IPS DF 6.9 (cell line): ENCODE results near the gene SHPK.
A peak's percentile ranks its signal among the peaks of the same experiment; 100 is the strongest.

Source experiments
- DNase-seq: peaks from one replicate; pipeline ENCODE4 v3.0.0-alpha.2; 2013; ENCODE audit warnings: low read depth, low spot score
- H3K27ac ChIP-seq: one replicate; pipeline ENCODE4 v1.5.1; 2013; ENCODE audit warnings: low read length, control low read depth
- H3K27me3 ChIP-seq: 2 replicates; pipeline ENCODE4 v1.6.1; 2013; ENCODE audit warnings: mild to moderate bottlenecking, low read length; ENCODE audit not compliant: control insufficient read depth, insufficient read depth
- H3K36me3 ChIP-seq: 2 replicates; pipeline ENCODE4 v1.6.1; 2013; ENCODE audit warnings: low read length; ENCODE audit not compliant: control insufficient read depth, insufficient read depth
- H3K4me1 ChIP-seq: 2 replicates; pipeline ENCODE4 v1.6.1; 2013; ENCODE audit warnings: low read length; ENCODE audit not compliant: control insufficient read depth, insufficient read depth
- H3K4me3 ChIP-seq: 2 replicates; pipeline ENCODE4 v1.5.1; 2013; ENCODE audit warnings: mild to moderate bottlenecking, low read length
- H3K9me3 ChIP-seq: 2 replicates; pipeline ENCODE4 v1.6.1; 2013; ENCODE audit warnings: low read length, inconsistent platforms; ENCODE audit not compliant: control insufficient read depth, insufficient read depth
- WGBS: extraction: QIAGEN DNeasy Blood & Tissue Kit; methylation state at CpG from one replicate; pipeline ENCODE4 v1.1.7; 2013; ENCODE audit warnings: mixed read lengths, missing lambda C conversion rate; ENCODE audit not compliant: insufficient read length, insufficient coverage; 5-methylcytosine and 5-hydroxymethylcytosine counted together

Gene SHPK

GRCh38 chr17:3602499-3602898, 33.6 kb downstream of the SHPK start:
- no peaks in the 10 kb centered on the region for H3K9me3 ChIP-seq
- peak; percentile 47 for DNase-seq
- no CpG with 5 or more reads among the region's 16 CpGs for WGBS

DNA sequence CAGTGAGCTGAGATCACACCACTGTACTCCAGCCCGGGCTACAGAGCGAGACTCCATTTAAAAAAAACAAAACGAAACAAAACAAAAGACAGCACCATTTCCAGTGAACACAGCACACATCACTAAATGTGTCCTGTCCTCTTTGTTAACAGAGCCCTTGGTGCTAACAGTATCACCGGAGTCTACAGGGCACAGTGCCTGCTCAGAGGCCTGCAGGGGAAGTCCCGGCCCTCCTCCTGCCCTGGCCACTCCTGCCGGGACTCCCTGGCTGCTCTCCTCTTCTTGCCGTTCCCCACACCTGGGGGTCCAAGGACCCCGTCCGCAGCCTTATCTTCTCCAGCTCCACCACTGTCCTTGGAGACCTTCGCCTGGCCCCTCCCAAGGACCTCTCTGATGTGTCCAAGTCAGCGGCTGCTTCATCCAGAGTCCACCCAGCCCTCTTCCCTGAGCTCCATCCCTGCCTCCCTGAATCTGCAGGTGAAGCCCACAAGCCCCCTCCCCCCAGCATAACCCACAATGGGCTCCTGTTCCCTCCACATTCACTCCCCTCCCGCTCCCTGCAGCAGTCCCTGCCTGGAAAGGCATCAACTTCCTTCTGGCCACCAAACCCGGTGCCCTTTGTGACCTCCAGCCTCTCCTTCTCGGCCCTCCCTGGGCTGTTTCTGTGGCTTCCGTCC, 35.4 kb downstream of the SHPK start:
- Histone ChIP-seq H3K4me3 (no peak overlapping the region), H3K27ac (no peak overlapping the region), H3K4me1 (no peaks in the 10 kb centered on the region), H3K27me3 (no peaks in the 10 kb centered on the region), H3K36me3 (no peaks in the 10 kb centered on the region), H3K9me3 (no peaks in the 10 kb centered on the region)
- no CpG with 5 or more reads among the region's 15 CpGs for WGBS
- no peak for DNase-seq

More at GRCh38 chr17:3602499-3602898, 33.6 kb downstream of the SHPK start:
- Histone ChIP-seq H3K4me3 (no peak overlapping the region), H3K27me3 (no peaks in the 10 kb centered on the region), H3K36me3 (peaks cover 7% of the 10 kb centered on the region), H3K4me1 (no peaks in the 10 kb centered on the region), H3K27ac (no peak overlapping the region)

GRCh38 chr17:3598078-3598477, 38.0 kb downstream of the SHPK start:
- no peaks in the 10 kb centered on the region for H3K9me3 ChIP-seq
- H3K27me3 ChIP-seq = no peaks in the 10 kb centered on the region
- no peak overlapping the region for H3K27ac ChIP-seq
- H3K4me1 ChIP-seq = no peaks in the 10 kb centered on the region
- no peak overlapping the region for H3K4me3 ChIP-seq
- H3K36me3 ChIP-seq = no peaks in the 10 kb centered on the region
- no CpG with 5 or more reads among the region's 13 CpGs for WGBS
- no peak for DNase-seq

- no CpG with 5 or more reads among the region's 27 CpGs for WGBS
Observed at GRCh38 chr17:3596804-3597464, 39.1 kb downstream of the SHPK start.

GRCh38 chr17:3594976-3595375, 41.1 kb downstream of the SHPK start:
- H3K27me3 ChIP-seq = no peaks in the 10 kb centered on the region
- H3K27ac ChIP-seq = no peak overlapping the region
- WGBS = no CpG with 5 or more reads among the region's 15 CpGs
- H3K36me3 ChIP-seq = peaks cover 5% of the 10 kb centered on the region
- H3K4me1 ChIP-seq = no peaks in the 10 kb centered on the region
- DNase-seq = no peak
- H3K4me3 ChIP-seq = no peak overlapping the region
- H3K9me3 ChIP-seq = no peaks in the 10 kb centered on the region

More at GRCh38 chr17:3596804-3597464, 39.1 kb downstream of the SHPK start:
- no peaks in the 10 kb centered on the region for H3K36me3 ChIP-seq
- H3K27me3 ChIP-seq = no peaks in the 10 kb centered on the region
- no peak overlapping the region for H3K4me3 ChIP-seq
- H3K9me3 ChIP-seq = no peaks in the 10 kb centered on the region
- H3K4me1 ChIP-seq = no peaks in the 10 kb centered on the region
- no peak for DNase-seq
- no peak overlapping the region for H3K27ac ChIP-seq

DNA sequence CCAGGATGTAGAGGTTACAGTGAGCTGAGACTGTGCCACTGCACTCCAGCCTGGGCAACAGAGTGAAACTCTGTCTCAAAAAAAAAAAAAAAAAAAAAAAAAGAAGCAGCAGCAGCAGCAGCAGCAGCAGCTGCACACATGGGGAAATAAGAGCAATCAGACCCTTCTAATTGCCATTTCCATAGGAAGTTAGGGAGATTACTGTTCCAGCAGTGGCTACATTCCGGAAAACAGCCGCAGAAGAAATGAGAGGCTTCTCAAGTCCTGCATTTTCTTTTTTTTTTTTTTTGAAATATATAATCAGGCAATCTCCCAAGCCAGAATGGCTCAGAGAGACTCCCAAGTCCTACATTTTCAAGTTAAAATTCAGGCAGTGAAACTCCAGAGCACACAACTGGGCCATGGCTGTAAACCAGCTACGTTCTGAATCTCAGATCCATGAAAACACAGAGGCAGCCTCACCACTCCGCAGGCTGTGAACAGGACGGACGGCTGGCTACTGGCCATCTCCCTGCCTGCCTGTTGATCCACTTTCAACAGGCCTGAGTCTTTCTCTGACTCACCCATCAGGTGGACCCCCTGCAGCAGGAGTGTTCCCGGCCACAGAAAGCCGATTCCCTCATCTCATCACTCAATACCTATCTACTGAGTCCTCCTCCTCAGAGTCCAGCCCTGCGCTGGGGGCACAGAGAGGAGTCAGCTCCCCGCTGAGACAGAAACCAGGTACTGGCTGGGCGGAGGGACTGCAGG, 41.8 kb downstream of the SHPK start:
- Histone ChIP-seq H3K9me3 (no peaks in the 10 kb centered on the region), H3K4me3 (no peak overlapping the region), H3K27me3 (no peaks in the 10 kb centered on the region), H3K36me3 (peaks cover 9% of the 10 kb centered on the region), H3K4me1 (no peaks in the 10 kb centered on the region), H3K27ac (no peak overlapping the region)
- no peak for DNase-seq
- WGBS = no CpG with 5 or more reads among the region's 11 CpGs

DNA sequence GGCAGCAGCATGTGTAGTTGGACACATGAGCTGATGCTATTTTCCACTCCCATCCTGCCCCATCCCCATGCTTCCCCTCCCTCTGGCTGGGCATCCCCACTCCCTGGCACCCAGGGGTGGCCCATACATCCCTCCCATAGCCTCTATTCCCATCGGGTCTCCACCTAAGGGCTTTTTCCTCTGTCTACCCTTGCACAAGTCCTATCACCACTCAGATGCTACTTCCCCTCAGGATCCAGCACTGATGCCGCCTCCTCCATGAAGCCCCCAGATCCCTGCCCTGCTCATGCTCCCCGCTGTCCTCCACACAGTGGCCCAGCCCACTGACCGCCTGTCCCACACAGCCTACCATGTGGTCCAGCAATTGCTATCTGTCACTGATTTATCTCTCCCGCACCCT, 42.7 kb downstream of the SHPK start:
- Histone ChIP-seq H3K27me3 (no peaks in the 10 kb centered on the region), H3K36me3 (peaks cover 9% of the 10 kb centered on the region), H3K27ac (no peak overlapping the region), H3K4me1 (no peaks in the 10 kb centered on the region), H3K4me3 (no peak overlapping the region), H3K9me3 (no peaks in the 10 kb centered on the region)
- DNase-seq = no peak
- WGBS = no CpG with 5 or more reads among the region's 5 CpGs

DNA sequence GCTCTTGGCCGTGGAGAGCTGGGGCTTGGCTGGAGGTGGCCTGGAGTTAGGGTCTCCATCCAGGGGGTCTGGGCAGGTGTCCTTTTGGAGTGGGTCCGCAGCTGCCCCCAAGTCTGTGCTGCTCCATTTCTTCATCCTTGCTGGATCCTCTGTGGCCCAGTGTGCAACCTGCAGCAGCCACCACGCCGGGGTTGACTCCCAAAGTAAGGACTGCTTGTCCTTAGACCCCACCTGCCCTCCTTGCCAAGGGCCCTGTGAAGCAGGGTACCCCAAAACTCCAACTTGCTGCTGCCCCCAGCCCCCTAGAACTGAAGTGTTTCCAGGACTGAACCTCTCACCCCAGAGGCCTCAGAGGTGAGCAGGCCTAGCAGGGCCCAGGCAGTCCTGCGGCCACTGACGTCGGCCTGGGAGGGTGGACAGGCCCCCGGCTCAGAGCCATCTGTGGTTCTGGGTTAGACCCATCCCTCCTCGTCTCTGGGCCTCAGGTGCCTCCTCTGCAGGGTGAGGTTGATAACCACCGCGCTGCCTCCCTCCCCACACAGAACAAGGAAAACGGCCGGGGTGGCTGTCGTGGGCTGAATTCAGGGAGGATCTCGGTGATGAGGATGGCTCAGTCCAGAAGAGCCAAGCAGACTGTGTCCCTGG, 43.7 kb downstream of the SHPK start:
- WGBS = no CpG with 5 or more reads among the region's 15 CpGs
- DNase-seq = no peak

DNA sequence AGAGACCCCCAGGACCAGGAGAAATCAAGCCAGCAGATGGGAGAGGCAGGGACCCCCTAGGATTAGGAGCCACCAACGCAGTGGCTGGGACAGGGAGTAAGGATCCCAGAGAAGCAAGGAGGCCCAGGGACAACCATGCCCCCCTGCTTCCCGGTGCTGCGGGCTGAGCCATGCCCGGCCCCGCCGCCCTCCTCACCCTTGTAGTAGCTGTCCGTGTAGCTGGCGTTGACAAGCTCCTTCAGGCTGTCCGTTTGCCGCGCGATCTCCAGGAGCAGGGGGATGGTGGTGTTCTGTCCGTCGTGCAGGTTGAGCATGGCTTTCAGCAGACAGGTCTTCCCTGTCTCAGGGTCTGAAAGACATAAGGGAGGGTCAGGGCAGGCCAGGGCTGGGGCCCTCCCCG, 45.3 kb downstream of the SHPK start:
- H3K9me3 ChIP-seq = no peaks in the 10 kb centered on the region
- no peak overlapping the region for H3K4me3 ChIP-seq
- no peak for DNase-seq
- H3K27ac ChIP-seq = no peak overlapping the region
- no CpG with 5 or more reads among the region's 15 CpGs for WGBS
- no peaks in the 10 kb centered on the region for H3K4me1 ChIP-seq
- peaks cover 9% of the 10 kb centered on the region for H3K36me3 ChIP-seq
- no peaks in the 10 kb centered on the region for H3K27me3 ChIP-seq

More for the DNA sequence above, 43.7 kb downstream of the SHPK start:
- H3K9me3 ChIP-seq = no peaks in the 10 kb centered on the region
- no peaks in the 10 kb centered on the region for H3K27me3 ChIP-seq
- H3K36me3 ChIP-seq = peaks cover 9% of the 10 kb centered on the region
- H3K4me3 ChIP-seq = no peak overlapping the region
- no peak overlapping the region for H3K27ac ChIP-seq
- H3K4me1 ChIP-seq = no peaks in the 10 kb centered on the region

DNA sequence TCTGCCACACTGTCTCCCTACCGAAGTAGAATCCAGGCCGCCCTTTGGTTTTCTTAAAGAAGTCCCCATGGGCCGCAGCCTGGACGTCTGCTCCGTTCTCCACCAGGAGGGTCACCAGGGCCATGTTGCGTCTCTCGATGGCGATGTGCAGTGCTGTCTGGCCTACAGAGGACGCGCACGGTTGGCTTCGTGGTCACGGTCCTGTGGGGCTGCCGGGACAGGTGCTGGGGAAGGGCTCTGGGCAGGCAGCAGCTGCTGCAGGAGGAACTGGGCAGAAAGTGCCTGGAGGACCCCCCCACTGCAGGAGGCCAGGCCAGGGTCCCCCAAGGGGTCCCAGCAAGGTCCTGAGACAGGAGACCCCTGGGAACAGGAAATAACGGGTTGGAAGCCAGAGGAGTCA, 45.8 kb downstream of the SHPK start:
- Histone ChIP-seq H3K4me1 (no peaks in the 10 kb centered on the region), H3K9me3 (no peaks in the 10 kb centered on the region), H3K27ac (no peak overlapping the region), H3K36me3 (peaks cover 9% of the 10 kb centered on the region), H3K27me3 (no peaks in the 10 kb centered on the region), H3K4me3 (no peak overlapping the region)
- no CpG with 5 or more reads among the region's 15 CpGs for WGBS
- no peak for DNase-seq
